ENCODE measurements around the gene MAVS.

- TF ChIP-seq POLR2AphosphoS5 (IDR thresholded peaks at IDR 0.05; ENCODE audit: low read depth) (no peak), CTCF (IDR thresholded peaks at IDR 0.05; ENCODE audit: insufficient read depth, low read length) (no peak), GABPA (IDR thresholded peaks at IDR 0.05; ENCODE audit: low read depth) (no peak)
Measured at GRCh38 chr20:3876676-3877075, 30.0 kb downstream of the MAVS start.
